ENCODE data around the gene MYLK2.

Gene MYLK2

GRCh38 chr20:31881945-31882344 lies 62.8 kb downstream of the MYLK2 start:
- no peak for ATAC-seq
- TF ChIP-seq POU6F1 (CRISPR knock-in tag; IDR thresholded peaks at IDR 0.05; ENCODE audit: borderline replicate concordance, low read depth) (no peak), CSDC2 (CRISPR knock-in tag; IDR thresholded peaks at IDR 0.05) (no peak), ZNF70 (CRISPR knock-in tag; IDR thresholded peaks at IDR 0.05) (no peak), ZFP3 (CRISPR knock-in tag; IDR thresholded peaks at IDR 0.05) (no peak), ISL1 (CRISPR knock-in tag; IDR thresholded peaks at IDR 0.05) (no peak), ZNF8 (CRISPR knock-in tag; IDR thresholded peaks at IDR 0.05) (no peak), PATZ1 (CRISPR knock-in tag; IDR thresholded peaks at IDR 0.05; ENCODE audit: borderline replicate concordance) (no peak), ZNF565 (CRISPR knock-in tag; conservative IDR thresholded peaks at IDR 0.05; ENCODE audit: low read depth) (no peak), ZC3H10 (CRISPR knock-in tag; IDR thresholded peaks at IDR 0.05) (no peak), RARB (CRISPR knock-in tag; IDR thresholded peaks at IDR 0.05) (no peak), TOX (CRISPR knock-in tag; IDR thresholded peaks at IDR 0.05; ENCODE audit: borderline replicate concordance) (no peak), OSR1 (CRISPR knock-in tag; IDR thresholded peaks at IDR 0.05) (no peak), SNAI2 (CRISPR knock-in tag; IDR thresholded peaks at IDR 0.05) (no peak), ESRRG (CRISPR knock-in tag; IDR thresholded peaks at IDR 0.05) (no peak), GLIS3 (CRISPR knock-in tag; IDR thresholded peaks at IDR 0.05) (no peak), CREB5 (CRISPR knock-in tag; IDR thresholded peaks at IDR 0.05; ENCODE audit: low read depth) (no peak), BACH2 (CRISPR knock-in tag; IDR thresholded peaks at IDR 0.05; ENCODE audit: borderline replicate concordance) (no peak), ARNTL (CRISPR knock-in tag; IDR thresholded peaks at IDR 0.05; ENCODE audit: borderline replicate concordance, low read depth) (no peak), PPARA (CRISPR knock-in tag; IDR thresholded peaks at IDR 0.05; ENCODE audit: borderline replicate concordance) (no peak)

- no peak for ATAC-seq
- TF ChIP-seq CSDC2 (CRISPR knock-in tag; IDR thresholded peaks at IDR 0.05) (no peak), CREB5 (CRISPR knock-in tag; IDR thresholded peaks at IDR 0.05; ENCODE audit: low read depth) (no peak), ZNF8 (CRISPR knock-in tag; IDR thresholded peaks at IDR 0.05) (no peak), GLIS3 (CRISPR knock-in tag; IDR thresholded peaks at IDR 0.05) (no peak), OSR1 (CRISPR knock-in tag; IDR thresholded peaks at IDR 0.05) (no peak), ESRRG (CRISPR knock-in tag; IDR thresholded peaks at IDR 0.05) (no peak), POU6F1 (CRISPR knock-in tag; IDR thresholded peaks at IDR 0.05; ENCODE audit: borderline replicate concordance, low read depth) (no peak), ZFP3 (CRISPR knock-in tag; IDR thresholded peaks at IDR 0.05) (no peak), TCF4 (CRISPR knock-in tag; IDR thresholded peaks at IDR 0.05; ENCODE audit: borderline replicate concordance) (no peak), ZFP30 (CRISPR knock-in tag; IDR thresholded peaks at IDR 0.05) (no peak), ARNTL (CRISPR knock-in tag; IDR thresholded peaks at IDR 0.05; ENCODE audit: borderline replicate concordance, low read depth) (no peak), CSRNP3 (CRISPR knock-in tag; IDR thresholded peaks at IDR 0.05) (no peak)
Measured at GRCh38 chr20:31883829-31884228, 64.7 kb downstream of the MYLK2 start.

All from SK-N-SH treated with all-trans-retinoic acid at 6 μM for 48 hours (cell line).